GM12872 (cell line): ENCODE results near the gene CUBN.

Experiments
- TF ChIP-seq, protein P1 (sequence below): IDR thresholded peaks from 3 replicates; pipeline ENCODE4 v1.5.1; 2011; ENCODE audit warnings: low read depth, mild to moderate bottlenecking, low read length, moderate library complexity; ENCODE audit not compliant: insufficient read depth

The CUBN gene

DNA sequence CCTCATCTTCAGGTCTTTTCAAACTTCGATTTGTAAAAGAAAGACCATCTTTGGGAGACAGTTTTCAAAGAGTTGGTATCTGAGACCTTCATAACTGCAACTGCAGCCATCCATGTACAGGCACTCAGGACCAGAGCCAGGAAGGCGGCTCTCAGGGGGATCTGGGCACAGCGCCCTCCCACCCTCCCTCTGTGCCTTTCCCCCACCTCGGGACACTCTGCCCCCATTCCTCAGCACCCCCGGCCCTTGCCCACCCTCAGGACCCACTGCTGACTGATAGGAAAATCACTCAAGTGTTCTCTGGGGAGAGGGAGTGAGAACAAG lies 143.6 kb downstream of the CUBN start:
- TF ChIP-seq, protein P1, sequence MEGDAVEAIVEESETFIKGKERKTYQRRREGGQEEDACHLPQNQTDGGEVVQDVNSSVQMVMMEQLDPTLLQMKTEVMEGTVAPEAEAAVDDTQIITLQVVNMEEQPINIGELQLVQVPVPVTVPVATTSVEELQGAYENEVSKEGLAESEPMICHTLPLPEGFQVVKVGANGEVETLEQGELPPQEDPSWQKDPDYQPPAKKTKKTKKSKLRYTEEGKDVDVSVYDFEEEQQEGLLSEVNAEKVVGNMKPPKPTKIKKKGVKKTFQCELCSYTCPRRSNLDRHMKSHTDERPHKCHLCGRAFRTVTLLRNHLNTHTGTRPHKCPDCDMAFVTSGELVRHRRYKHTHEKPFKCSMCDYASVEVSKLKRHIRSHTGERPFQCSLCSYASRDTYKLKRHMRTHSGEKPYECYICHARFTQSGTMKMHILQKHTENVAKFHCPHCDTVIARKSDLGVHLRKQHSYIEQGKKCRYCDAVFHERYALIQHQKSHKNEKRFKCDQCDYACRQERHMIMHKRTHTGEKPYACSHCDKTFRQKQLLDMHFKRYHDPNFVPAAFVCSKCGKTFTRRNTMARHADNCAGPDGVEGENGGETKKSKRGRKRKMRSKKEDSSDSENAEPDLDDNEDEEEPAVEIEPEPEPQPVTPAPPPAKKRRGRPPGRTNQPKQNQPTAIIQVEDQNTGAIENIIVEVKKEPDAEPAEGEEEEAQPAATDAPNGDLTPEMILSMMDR: no peak

DNA sequence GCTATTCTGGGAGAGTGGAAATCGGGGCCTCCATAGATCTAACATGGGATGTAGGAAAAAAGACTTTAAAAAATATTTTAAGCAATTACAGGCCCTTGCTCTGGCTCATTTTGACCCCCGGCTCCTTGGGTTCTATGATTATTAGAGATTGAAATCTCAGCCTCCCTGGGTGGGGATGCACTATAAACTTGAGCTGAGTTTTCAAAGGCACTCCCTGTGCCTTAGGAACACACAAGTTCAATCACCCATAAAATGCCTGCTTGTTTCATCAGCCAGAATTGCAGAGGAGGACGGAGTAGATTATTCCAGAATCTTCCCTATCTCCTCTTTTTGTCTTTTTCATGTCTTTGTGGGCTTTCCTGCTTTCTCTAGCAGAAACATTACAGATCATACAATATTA lies 145.4 kb downstream of the CUBN start:
- TF ChIP-seq, protein P1: no peak

DNA sequence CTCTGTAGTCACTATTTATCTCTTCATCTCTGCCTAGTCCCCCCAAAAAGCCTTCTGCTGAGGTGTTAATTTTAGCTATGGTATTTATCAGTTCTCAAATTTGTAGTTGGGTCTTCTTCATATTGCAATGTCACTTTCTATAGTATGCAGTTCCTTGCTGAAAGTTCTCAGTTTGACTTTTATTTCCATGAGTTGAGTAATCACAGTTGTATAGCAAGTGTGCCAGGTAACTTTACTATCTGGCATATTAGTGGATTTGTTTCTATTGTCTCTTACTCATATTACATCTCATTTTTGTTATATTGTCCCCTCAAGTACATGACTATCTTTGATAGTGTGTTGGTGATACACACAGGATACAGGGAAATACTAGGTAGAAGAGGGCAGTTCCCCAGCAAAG lies 152.8 kb downstream of the CUBN start:
- TF ChIP-seq, protein P1: no peak

DNA sequence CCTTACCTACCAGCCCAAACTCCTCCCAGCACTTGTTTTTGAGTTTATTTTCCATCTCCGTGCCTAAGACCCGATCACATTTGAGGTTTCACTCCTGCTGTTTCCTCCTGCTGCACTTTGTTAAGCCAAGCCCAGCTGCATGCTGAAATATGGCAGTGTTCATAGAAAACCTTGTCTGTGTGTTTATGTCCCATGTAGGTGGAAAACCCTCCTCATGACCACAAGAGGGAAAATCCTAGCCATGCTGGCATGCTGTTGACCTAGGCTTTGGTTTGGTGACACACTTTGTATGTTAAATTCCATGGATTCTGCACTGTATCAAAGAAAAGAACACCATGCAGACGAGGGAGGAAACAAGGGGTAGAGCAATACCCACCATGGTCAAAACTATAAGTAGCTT lies 154.4 kb downstream of the CUBN start:
- TF ChIP-seq, protein P1: no peak

DNA sequence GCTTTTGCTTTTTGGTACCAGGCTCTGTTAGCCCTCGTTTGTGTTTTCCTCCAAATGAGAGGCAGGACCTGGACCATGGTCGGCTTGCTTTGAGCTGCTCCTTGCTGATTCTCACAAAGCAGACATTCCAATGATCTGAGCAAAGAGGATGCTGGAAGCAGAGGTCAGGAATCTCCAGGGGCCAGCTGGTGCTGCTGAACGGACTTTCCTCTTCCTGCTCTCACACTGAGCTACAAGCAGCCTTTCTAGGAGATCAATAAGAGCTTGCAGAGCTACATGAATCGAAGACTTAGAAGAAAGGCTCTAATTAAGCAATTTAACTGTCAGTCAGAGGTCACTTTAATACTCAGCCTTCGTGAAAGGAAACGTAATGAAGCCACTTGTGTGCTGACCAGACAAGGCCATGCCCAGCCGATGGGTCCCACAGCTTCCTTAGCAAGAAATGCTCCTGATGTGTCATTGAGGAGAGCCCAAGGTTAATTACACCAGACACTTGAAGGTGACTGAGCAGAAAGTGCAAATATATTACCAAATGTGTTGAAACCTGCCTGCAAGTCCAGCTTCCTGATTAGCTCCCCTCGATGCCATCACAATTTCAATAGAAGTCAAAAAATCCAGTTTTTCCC lies 161.1 kb downstream of the CUBN start:
- TF ChIP-seq, protein P1: no peak

DNA sequence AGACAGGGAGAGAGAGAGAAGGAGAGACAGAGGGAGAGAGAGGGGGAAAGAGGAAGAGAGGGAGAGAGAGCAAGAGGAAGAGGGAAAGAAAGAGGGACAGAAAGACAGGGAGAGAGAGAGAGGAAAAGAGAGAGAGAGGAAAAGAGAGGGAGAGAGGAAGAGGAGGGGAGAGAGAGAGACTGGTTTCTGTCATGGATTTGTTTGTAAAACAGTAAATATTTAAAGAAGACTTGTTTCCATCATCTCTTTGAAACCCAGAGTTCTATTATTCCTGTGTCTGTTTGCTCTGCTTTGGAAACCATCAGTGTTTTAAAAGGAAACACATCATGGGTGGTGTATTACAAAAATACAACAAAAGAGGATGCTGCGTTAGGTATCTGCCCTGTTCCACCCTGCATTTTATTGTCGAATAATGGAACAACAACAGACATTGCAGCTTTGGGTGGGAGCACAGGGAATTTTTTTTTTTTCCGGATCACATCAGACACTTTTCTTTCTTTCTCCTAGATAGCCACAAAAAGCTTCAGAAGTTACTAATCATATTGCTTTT lies 161.7 kb downstream of the CUBN start:
- TF ChIP-seq, protein P1: no peak

DNA sequence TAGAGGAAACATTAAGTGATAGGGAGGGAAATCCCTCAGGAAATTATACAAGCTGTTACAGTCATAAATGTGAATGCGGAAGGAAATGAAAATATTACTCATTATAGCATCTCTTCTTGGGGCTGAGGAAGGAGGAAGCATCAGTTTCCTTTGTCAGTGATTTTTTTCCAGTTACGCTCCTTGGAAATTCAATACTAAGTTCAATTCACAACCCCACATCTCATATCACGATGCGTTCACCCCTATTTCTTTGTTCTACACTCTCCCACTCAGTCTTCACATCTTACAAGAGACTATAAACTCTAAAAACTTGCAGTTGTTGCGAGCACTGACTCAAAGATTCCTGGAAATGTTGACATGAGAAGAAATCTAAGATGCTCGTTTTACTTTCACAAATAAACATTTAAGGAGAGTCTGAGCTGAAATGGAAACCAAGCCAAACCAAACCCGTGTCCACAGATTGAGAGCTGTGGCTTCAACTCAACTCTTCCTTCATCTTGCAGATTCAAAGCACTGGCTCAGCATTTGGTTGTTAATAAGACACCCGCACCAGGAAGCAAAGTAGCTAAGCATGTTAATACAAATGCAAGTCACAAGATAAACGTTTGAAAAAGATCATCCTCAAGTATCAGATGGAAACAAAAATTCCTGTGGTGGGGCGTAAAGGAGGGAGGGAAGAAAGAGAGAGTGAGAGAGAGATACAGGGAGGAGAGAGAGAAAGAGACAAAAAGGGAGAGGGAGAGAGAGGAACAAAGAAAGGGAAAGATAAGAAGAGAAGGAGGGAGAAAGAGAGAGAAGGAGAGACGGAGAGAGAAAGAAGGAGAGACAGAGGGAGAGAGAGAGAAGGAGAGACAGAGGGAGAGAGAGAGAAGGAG lies 162.4 kb downstream of the CUBN start:
- TF ChIP-seq, protein P1: no peak
